PC-3 (cell line): ENCODE measurements around the gene BTBD2. TPM values are rescaled to one million over a fixed set of nuclear protein-coding genes. Genes with fewer than 3 reads are reported as not detected.

Experiments used
- ATAC-seq: fragments of 200-7000 bp; cut with Tn5 transposase; 2 replicates; pipeline ENCODE4 v1.9.1; 2020; ENCODE audit warnings: mild to moderate bottlenecking, moderate library complexity
- BruUV-seq: library from RNA; stranded (reverse); fragments of 400-500 nt; replicated peaks from 2 replicates; lab custom pipeline; 2021; lab: Mats Ljungman, UMichigan
- CTCF ChIA-PET: fragments of 300-600 bp; sonication (Branson Sonifier 250); formaldehyde crosslinking; loops from one replicate; lab custom pipeline; 2022; ENCODE audit warnings: antibody characterized with exemption; lab: Charles Lee
- POLR2A ChIA-PET: fragments of 300-600 bp; sonication (Branson Sonifier 250); formaldehyde crosslinking; loops from one replicate; lab custom pipeline; 2022; ENCODE audit warnings: antibody characterized with exemption; ENCODE audit not compliant: unreplicated experiment; lab: Charles Lee
- DNase-seq: peaks from one replicate; pipeline ENCODE4 v3.0.0-alpha.2; 2015
- H2AFZ ChIP-seq: fragments of 300-600 bp; sonication (generic); 2 replicates; pipeline ENCODE4 v1.6.0; 2016; ENCODE audit warnings: antibody characterized with exemption, low read length
- H3F3A ChIP-seq: fragments of 300-600 bp; sonication (generic); one replicate; pipeline ENCODE4 v1.6.0; 2017; ENCODE audit warnings: antibody characterized with exemption, low read length, control low read depth, mild to moderate bottlenecking; ENCODE audit not compliant: unreplicated experiment
- H3K27ac ChIP-seq: fragments of 300-600 bp; sonication (generic); 2 replicates; pipeline ENCODE4 v1.5.1; 2016; ENCODE audit warnings: mild to moderate bottlenecking, low read length
- H3K27me3 ChIP-seq: fragments of 300-600 bp; sonication (generic); 2 replicates; pipeline ENCODE4 v1.6.1; 2016; ENCODE audit warnings: low read length, mixed read lengths
- H3K36me3 ChIP-seq: fragments of 300-600 bp; sonication (generic); 2 replicates; pipeline ENCODE4 v1.6.1; 2016; ENCODE audit warnings: low read depth, mixed run types, low read length, mixed read lengths
- H3K4me1 ChIP-seq: fragments of 300-600 bp; sonication (generic); 2 replicates; pipeline ENCODE4 v1.5.1; 2016; ENCODE audit warnings: low read length; ENCODE audit not compliant: insufficient read depth
- H3K4me2 ChIP-seq: fragments of 300-600 bp; sonication (generic); 2 replicates; pipeline ENCODE4 v1.6.0; 2016; ENCODE audit warnings: low read length
- H3K4me3 ChIP-seq: fragments of 300-600 bp; sonication (generic); 2 replicates; pipeline ENCODE4 v1.5.1; 2016; ENCODE audit warnings: mild to moderate bottlenecking, low read length, mixed read lengths
- H3K79me2 ChIP-seq: fragments of 300-600 bp; sonication (generic); 2 replicates; pipeline ENCODE4 v1.6.1; 2017; ENCODE audit warnings: low read length, mixed read lengths
- H3K9ac ChIP-seq: fragments of 300-600 bp; sonication (generic); 2 replicates; pipeline ENCODE4 v1.6.0; 2016; ENCODE audit warnings: mild to moderate bottlenecking, low read length
- H3K9me2 ChIP-seq: fragments of 300-600 bp; sonication (generic); replicated peaks from 2 replicates; pipeline ENCODE4 v1.6.1; 2016; ENCODE audit warnings: mixed run types, low read length, mixed read lengths
- H3K9me3 ChIP-seq: fragments of 300-600 bp; sonication (generic); 2 replicates; pipeline ENCODE4 v1.6.1; 2016; ENCODE audit warnings: low read length, mixed read lengths
- H4K20me1 ChIP-seq: fragments of 300-600 bp; sonication (generic); 2 replicates; pipeline ENCODE4 v1.6.1; 2016; ENCODE audit warnings: low read length, mixed read lengths
- CTCF ChIP-seq: fragments of 300-600 bp; sonication (generic); conservative IDR thresholded peaks from 2 replicates; pipeline ENCODE4 v1.5.1; 2017; ENCODE audit warnings: antibody characterized with exemption, low read depth, mild to moderate bottlenecking, low read length
- EZH2 ChIP-seq: fragments of 300-600 bp; sonication (generic); IDR thresholded peaks from one replicate; pipeline ENCODE4 v1.6.1; 2017; ENCODE audit warnings: antibody characterized with exemption, mild to moderate bottlenecking, low read length; ENCODE audit not compliant: unreplicated experiment
- EZH2phosphoT487 ChIP-seq: fragments of 300-600 bp; sonication (generic); IDR thresholded peaks from 2 replicates; pipeline ENCODE4 v1.6.1; 2018; ENCODE audit warnings: mild to moderate bottlenecking, antibody characterized with exemption, low read length, borderline replicate concordance
- intact Hi-C: fragments of 100-400 bp; cut with micrococcal nuclease; formaldehyde crosslinking; loops from 2 replicates; pipeline ENCODE4 v1.9.0; 2023
- total RNA-seq: library from RNA; depleted of rRNA; stranded (reverse); fragments of >200 nt; gene quantifications from 2 replicates; pipeline ENCODE4 v1.2.3, GENCODE V29; 2014

Gene BTBD2
- total RNA-seq, 1 experiment from 2014 or later: 72.0 TPM

- no peaks in the 10 kb centered on the region for H3F3A ChIP-seq
- no peak overlapping the region for H3K9ac ChIP-seq
- no peaks in the 10 kb centered on the region; the same call in 1 of the 2 replicates for H3K36me3 ChIP-seq
- H3K9me2 ChIP-seq: no peaks in the 10 kb centered on the region
- no peaks in the 10 kb centered on the region for H3K4me1 ChIP-seq
- H3K4me3 ChIP-seq: no peak overlapping the region
- BruUV-seq: no TSS peak
- H3K27ac ChIP-seq: no peak overlapping the region
- no peaks in the 10 kb centered on the region for H3K9me3 ChIP-seq
- ATAC-seq (no peak), DNase-seq (no peak)
- no peaks in the 10 kb centered on the region for H3K27me3 ChIP-seq
- intact Hi-C loops: no loop called here
- ChIA-PET CTCF (no interaction called here), POLR2A (no interaction called here)
- no peaks in the 10 kb centered on the region for H4K20me1 ChIP-seq
- H3K4me2 ChIP-seq: no peak overlapping the region
- H3K79me2 ChIP-seq: peaks cover 17% of the 10 kb centered on the region
- no peak overlapping the region for H2AFZ ChIP-seq
- TF ChIP-seq EZH2: no peak
- no peak for TF ChIP-seq EZH2phosphoT487
- no peak for TF ChIP-seq CTCF
Measured at GRCh38 chr19:1978346-1978894, 37.1 kb downstream of the BTBD2 start.

GRCh38 chr19:1977120-1977519 is 38.4 kb downstream of the BTBD2 start:
- Histone ChIP-seq H3K36me3 (no peaks in the 10 kb centered on the region; the same call in 1 of the 2 replicates), H3K9me3 (no peaks in the 10 kb centered on the region)

More at GRCh38 chr19:1977120-1977519, 38.4 kb downstream of the BTBD2 start:
- BruUV-seq: no TSS peak
- Histone ChIP-seq H3K27me3 (no peaks in the 10 kb centered on the region), H3K79me2 (peaks cover 23% of the 10 kb centered on the region), H3K4me2 (no peak overlapping the region), H3K27ac (no peak overlapping the region), H4K20me1 (no peaks in the 10 kb centered on the region), H3K9me2 (no peaks in the 10 kb centered on the region), H3K4me1 (no peaks in the 10 kb centered on the region), H3F3A (no peaks in the 10 kb centered on the region), H3K9ac (no peak overlapping the region), H3K4me3 (no peak overlapping the region), H2AFZ (no peak overlapping the region)
- intact Hi-C loops: no loop called here
- ChIA-PET POLR2A (no interaction called here), CTCF (no interaction called here)
- DNase-seq: no peak
- no peak for ATAC-seq
- no peak for TF ChIP-seq CTCF
- no peak for TF ChIP-seq EZH2phosphoT487
- no peak for TF ChIP-seq EZH2
